GM04504 (cell line): ENCODE measurements around the gene ZNF385D.
A peak's percentile ranks its signal among the peaks of the same experiment; 100 is the strongest.

ENCODE experiments used
- DNase-seq: peaks from one replicate; pipeline ENCODE4 v3.0.0-alpha.2; 2012; ENCODE audit warnings: low read depth

ZNF385D gene

DNA sequence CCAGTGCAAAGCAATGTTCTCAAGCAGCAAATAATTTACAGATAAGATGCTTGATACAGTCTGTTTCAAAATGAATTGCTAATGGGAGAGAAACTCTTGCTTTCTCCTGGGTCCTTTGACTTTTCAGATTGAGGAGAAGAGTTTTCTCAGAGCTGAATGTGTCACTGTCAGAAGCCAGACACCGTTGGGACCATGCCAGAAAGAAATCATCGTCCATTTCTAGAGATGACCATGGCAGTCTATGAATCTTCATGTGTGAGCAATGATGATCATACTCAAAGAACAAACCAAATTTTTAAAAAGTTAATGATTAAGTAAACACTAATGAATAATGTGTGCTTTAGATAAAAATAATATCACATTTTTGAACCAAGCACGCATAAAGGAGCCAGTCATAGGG, 77.6 kb downstream of the ZNF385D start:
- DNase-seq, result no peak

GRCh38 chr3:21672303-21672702, 78.7 kb downstream of the ZNF385D start:
- peak; percentile 82 for DNase-seq

GRCh38 chr3:21670386-21670785, 80.6 kb downstream of the ZNF385D start:
- DNase-seq, result no peak

GRCh38 chr3:21668012-21668411, 83.0 kb downstream of the ZNF385D start:
- DNase-seq, result no peak

DNA sequence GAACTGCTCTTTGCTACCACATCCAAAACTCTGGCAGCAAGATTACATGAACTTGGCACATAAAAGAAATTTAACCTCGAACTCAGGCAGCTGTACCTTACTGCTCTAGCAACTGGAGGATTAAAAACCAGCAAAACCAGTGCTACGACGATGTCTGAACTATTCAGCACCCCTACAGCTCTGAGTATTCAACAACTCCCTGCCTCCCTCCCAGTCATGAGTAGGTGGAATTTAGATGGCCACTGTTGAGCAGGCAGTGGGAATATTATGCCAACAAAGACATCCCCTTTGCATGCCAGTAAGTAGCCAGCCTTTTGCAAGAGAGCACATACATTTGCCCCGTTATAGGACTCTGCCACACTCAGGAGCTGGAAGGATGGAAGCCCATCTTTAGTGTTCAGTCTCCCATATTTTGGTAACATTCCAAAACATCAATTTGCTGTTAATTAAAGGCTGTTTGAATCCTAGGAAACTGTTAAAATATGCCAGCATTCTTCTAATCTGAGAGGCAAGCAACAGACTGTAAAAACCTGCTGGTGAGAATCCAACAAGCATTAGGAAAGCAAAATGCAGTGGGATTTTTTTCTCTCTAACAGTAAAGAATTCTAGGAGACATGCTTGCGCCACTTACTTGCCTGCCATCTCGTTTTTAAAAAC, 85.4 kb downstream of the ZNF385D start:
- DNase-seq, result no peak

GRCh38 chr3:21664996-21665395, 86.0 kb downstream of the ZNF385D start:
- no peak for DNase-seq

DNA sequence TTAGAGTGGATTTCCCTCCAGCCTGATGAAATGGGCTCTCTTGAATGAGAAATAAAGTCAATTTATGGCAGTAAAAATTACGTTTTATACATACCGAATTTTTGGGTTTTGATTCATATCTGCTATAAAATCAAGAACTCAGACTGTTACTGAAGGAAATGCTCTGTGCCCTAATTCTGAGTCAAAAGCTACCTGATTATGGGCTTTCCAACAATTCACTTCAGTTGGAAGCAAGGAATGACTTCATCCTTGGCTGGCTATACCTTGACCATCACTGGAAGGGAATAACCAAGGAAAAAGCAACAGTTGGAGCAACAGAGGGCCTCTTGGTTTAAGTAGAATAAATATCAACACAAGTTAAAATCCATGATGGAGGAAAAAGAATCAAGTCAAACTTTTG, 88.6 kb downstream of the ZNF385D start:
- no peak for DNase-seq

- peak; percentile 18 for DNase-seq
Measured at GRCh38 chr3:21654662-21655061, 96.3 kb downstream of the ZNF385D start.

GRCh38 chr3:21654241-21654640, 96.8 kb downstream of the ZNF385D start:
- no peak for DNase-seq

- DNase-seq, result no peak
Measured at GRCh38 chr3:21649519-21649918, 101.5 kb downstream of the ZNF385D start.

DNA sequence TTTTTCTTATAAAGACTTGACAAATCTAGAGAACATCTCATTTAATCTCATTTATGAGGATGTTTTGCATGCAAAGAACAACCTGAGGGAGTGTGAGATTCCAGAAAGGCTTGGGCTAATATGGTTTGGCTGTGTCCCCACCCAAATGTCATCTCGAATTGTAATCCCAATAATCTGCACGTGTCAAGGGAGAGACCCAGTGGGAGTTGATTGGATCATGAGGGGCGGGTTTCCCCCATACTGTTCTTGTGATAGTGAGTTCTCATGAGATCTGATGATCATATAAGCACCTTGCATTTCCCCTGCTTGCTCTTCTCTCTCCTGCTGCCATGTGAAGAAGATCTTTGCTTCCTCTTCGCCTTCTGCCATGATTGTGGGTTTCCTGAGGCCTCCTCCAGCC, 103.0 kb downstream of the ZNF385D start:
- DNase-seq, result no peak

GRCh38 chr3:21645121-21645897, 105.7 kb downstream of the ZNF385D start:
- DNase-seq, result peak; percentile 28

DNA sequence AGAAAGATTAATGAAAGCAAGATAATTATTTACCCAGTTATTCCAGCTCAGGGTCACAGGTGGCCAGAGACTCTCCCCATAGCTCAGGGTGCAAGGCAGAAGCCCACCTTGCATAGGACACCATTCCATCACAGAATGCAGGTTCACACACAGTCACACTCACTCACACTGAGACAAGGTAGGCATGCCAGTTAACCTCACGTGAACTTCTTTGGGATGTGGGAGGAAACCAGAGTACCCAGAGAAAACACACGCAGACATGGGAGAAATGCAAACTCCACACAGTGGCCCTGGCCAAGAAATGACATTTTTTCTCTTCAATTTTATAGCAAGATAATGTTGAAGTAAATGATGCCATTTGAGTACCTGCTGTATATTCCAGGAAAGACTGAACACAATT, 106.7 kb downstream of the ZNF385D start:
- DNase-seq, result no peak

- no peak for DNase-seq
Measured at GRCh38 chr3:21643752-21644151, 107.3 kb downstream of the ZNF385D start.

DNA sequence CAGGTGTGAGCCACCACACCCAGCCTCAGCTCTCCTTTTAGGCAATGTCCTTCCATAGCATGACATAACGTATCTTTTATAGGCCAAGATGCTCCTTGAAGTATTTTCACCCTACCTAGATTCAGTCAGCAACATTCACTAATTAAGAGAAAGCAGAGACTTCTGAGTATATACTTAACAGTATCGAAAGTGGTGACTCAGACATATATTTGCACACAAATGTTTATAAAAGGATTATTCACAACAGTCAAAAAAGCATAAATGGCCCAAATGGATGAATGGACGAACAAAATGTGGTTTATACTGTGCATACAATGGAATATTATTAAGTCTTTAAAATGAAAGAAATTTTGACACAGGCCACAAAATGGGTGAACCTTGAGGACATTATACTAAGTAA, 108.6 kb downstream of the ZNF385D start:
- no peak for DNase-seq

DNA sequence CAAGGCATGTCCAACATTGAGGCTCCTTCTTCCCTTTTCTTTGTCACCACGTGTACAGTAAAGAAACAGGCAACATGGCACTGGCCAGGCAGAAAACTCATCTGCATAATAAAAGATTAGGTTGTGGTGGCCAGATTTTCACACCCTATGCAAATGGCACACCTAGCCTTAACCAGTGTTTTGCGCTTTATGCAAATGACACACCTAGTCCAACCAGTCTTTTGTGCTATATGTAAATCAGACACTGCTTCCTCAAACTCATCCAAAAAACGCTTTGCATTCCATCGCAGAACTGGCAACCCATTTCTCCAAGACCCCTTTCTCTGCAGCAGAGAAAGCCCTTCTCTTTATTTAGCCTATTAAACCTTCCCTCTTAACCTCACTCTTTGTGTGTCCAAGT, 109.1 kb downstream of the ZNF385D start:
- no peak for DNase-seq

DNA sequence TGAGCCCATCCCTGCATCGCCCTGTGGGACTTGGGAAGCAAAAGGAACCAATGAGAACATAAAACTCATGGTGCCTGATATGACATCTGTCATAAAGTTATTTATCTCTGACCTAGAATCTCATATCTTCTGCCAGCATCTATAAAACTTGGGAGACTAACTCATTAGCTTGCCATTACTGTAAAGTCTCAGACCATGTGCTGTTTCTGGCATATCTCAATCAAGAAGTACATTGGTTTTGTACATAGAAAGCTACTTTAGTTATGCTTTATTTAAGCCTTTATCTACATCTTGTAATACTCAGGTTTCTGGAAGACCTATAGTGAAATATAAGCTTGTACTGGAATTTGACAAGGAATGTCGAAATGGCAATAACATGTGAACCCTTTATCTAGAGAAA, 112.5 kb downstream of the ZNF385D start:
- no peak for DNase-seq

GRCh38 chr3:21634112-21634511, 116.9 kb downstream of the ZNF385D start:
- DNase-seq, result no peak

DNA sequence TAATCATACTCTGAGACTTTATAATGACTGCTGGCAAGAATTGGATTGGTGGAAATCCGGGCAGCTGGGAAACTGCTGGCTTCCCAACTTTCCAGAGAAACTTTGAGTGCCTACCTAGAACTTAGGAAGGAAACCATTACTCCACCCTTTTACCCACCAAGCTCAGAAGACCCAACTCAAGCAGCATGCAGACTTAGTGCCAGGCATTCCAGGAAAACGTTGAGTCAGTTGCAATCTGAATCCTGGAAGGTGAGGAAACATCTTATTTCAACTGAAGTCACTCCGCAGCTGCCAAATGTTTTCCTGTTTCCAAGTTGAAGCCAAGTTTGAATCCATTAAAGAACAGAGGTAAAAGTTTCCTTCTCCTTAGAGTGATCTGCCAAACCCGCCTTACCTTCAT, 126.5 kb downstream of the ZNF385D start:
- no peak for DNase-seq

GRCh38 chr3:21621181-21621651, 129.8 kb downstream of the ZNF385D start:
- DNase-seq, result peak; percentile 19

- no peak for DNase-seq
Measured at GRCh38 chr3:21620511-21621155, 130.4 kb downstream of the ZNF385D start.

DNA sequence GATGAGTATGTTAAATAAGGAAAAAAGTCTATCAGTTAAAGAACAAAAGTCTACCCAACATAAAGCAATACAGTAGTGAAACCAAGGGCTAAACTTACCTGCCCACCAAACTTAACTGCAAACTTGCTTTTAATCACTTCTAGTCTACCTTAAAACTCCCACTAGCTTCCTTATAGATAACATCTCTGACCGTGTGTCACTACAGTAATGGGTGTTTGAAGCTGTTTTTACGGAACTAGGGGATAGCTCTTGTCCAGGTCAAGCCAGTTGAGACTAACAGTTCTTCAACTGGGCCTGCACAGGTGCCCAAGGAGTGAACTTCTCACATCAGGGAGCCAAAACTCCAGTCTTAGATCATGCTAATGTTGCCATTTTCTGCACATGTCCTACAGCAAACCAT, 132.3 kb downstream of the ZNF385D start:
- no peak for DNase-seq
